Measurements from ENCODE around the gene TIPRL.
"Not testable (repeated sequence)": the region's sequence is repeated elsewhere in the genome, so short reads cannot be mapped to it uniquely, and the experiment has no call there.

The TIPRL gene

GRCh38 chr1:168178638-168179437, at the start of gene TIPRL:
TSS of gene TIPRL (plus strand) at chr1:168178962. CDS start at chr1:168179078, 116 bp downstream.
- DNase-seq, result peak; percentile 97

GRCh38 chr1:168129933-168130332, 48.8 kb upstream of the TIPRL start:
- DNase-seq, result no peak

- DNase-seq, result no peak
Measured at GRCh38 chr1:168134132-168134531, 44.6 kb upstream of the TIPRL start.

- DNase-seq, result no peak
Measured at GRCh38 chr1:168134642-168135041, 44.1 kb upstream of the TIPRL start.

GRCh38 chr1:168135116-168135920, 43.4 kb upstream of the TIPRL start:
- no peak for DNase-seq

GRCh38 chr1:168135921-168136708, 42.6 kb upstream of the TIPRL start:
- DNase-seq, result no peak

GRCh38 chr1:168136709-168137514, 41.9 kb upstream of the TIPRL start, which contains the start of gene GPR161:
TSS of gene GPR161 (minus strand) at chr1:168136930. CDS start at chr1:168104850, 32,080 bp downstream.
- no peak for DNase-seq

- DNase-seq, result no peak
Measured at GRCh38 chr1:168137515-168137821, 41.3 kb upstream of the TIPRL start.

- no peak for DNase-seq
Measured at GRCh38 chr1:168138134-168138533, 40.6 kb upstream of the TIPRL start.

GRCh38 chr1:168139070-168139469, 39.7 kb upstream of the TIPRL start:
- DNase-seq, result no peak

- no peak for DNase-seq
Measured at GRCh38 chr1:168141871-168142385, 36.8 kb upstream of the TIPRL start.

GRCh38 chr1:168145184-168146159, 33.3 kb upstream of the TIPRL start:
- peak; percentile 77 for DNase-seq

- no peak for DNase-seq
Measured at GRCh38 chr1:168146160-168146539, 32.6 kb upstream of the TIPRL start.

GRCh38 chr1:168146626-168147025, 32.1 kb upstream of the TIPRL start:
- DNase-seq, result no peak

GRCh38 chr1:168148916-168149315, 29.8 kb upstream of the TIPRL start:
- DNase-seq, result no peak

- DNase-seq, result no peak
Measured at GRCh38 chr1:168150283-168150682, 28.5 kb upstream of the TIPRL start.

GRCh38 chr1:168151935-168152334, 26.8 kb upstream of the TIPRL start:
- no peak for DNase-seq

GRCh38 chr1:168154707-168155106, 24.1 kb upstream of the TIPRL start:
- DNase-seq, result not testable (repeated sequence)

GRCh38 chr1:168155910-168156309, 22.9 kb upstream of the TIPRL start:
- no peak for DNase-seq

GRCh38 chr1:168157638-168158037, 21.1 kb upstream of the TIPRL start:
- DNase-seq, result no peak

- no peak for DNase-seq
Measured at GRCh38 chr1:168159251-168159650, 19.5 kb upstream of the TIPRL start.
